Cardiac muscle cell (in vitro differentiated cells and primary cell): ENCODE data around the gene EXOC4. TPM values are rescaled to one million over a fixed set of nuclear protein-coding genes. Genes with fewer than 3 reads are reported as not detected.

Experiments
- DNase-seq, 2 donors: peaks; one replicate each; pipeline versions ENCODE4 v3.0.0 to v3.0.0-alpha.2; 2010 to 2017; ENCODE audit warnings: low read depth in 1 of 2, low spot score in 1 of 2
- H3K27ac ChIP-seq: fragments of 200-600 bp; sonication (generic); 2 replicates; pipeline ENCODE4 v1.5.1; 2016
- H3K27me3 ChIP-seq: fragments of 200-600 bp; sonication (generic); 2 replicates; pipeline ENCODE4 v1.6.0; 2016; ENCODE audit warnings: control low read depth
- H3K36me3 ChIP-seq: fragments of 200-600 bp; sonication (generic); 2 replicates; pipeline ENCODE4 v1.5.1; 2016; ENCODE audit warnings: control low read depth
- H3K4me1 ChIP-seq: fragments of 200-600 bp; sonication (generic); 2 replicates; pipeline ENCODE4 v1.8.1; 2017; ENCODE audit warnings: low read depth, mild to moderate bottlenecking, mixed run types
- H3K4me3 ChIP-seq: fragments of 200-600 bp; sonication (generic); 2 replicates; pipeline ENCODE4 v1.5.1; 2016; ENCODE audit warnings: mild to moderate bottlenecking
- H3K9me3 ChIP-seq: fragments of 200-600 bp; sonication (generic); 2 replicates; pipeline ENCODE4 v1.5.1; 2017; ENCODE audit warnings: low read depth, mild to moderate bottlenecking, control low read depth
- polyA plus RNA-seq: library from polyadenylated mRNA; unstranded; fragments of >200 nt; fragmentation: Nextera tagmentation; extraction: Ambion mirVana; gene quantifications from 2 replicates; pipeline ENCODE4 v1.2.1, GENCODE V29; 2016
- total RNA-seq: library from RNA; depleted of rRNA; stranded (reverse); fragments of >200 nt; gene quantifications from 2 replicates; pipeline ENCODE4 v1.2.3, GENCODE V29; 2016
- TF ChIP-seq, protein P1 (sequence below): IDR thresholded peaks from 2 replicates; pipeline ENCODE4 v1.5.1; 2012; ENCODE audit warnings: low read depth, mild to moderate bottlenecking, low read length

The EXOC4 gene
- total and polyA plus RNA-seq, 2 experiments from 2014 or later, result 33.6 to 46.0 TPM

DNA sequence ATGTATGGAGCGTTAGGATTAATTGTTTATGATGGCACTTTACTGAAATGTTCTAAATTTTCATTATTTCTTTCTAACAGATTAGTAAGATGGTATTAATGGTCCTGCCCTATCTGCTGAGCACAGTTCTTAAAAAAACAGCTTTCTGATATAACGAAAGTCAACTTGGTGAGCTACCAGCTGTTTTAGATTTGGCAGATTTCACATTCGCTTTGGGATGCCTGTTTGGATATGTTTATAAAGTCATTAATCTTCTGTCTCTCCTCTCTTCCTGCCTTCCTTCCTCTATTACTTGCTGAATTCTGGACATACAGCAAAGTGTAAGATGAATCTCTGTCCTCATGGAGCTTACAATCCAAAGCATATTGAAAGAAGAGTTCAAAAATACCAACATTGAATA is 477.5 kb downstream of the EXOC4 start:
- Histone ChIP-seq H3K4me3 (no peak overlapping the region), H3K9me3 (no peaks in the 10 kb centered on the region), H3K27me3 (no peaks in the 10 kb centered on the region), H3K36me3 (no peaks in the 10 kb centered on the region), H3K27ac (no peak overlapping the region), H3K4me1 (no peaks in the 10 kb centered on the region)
- TF ChIP-seq, protein P1, sequence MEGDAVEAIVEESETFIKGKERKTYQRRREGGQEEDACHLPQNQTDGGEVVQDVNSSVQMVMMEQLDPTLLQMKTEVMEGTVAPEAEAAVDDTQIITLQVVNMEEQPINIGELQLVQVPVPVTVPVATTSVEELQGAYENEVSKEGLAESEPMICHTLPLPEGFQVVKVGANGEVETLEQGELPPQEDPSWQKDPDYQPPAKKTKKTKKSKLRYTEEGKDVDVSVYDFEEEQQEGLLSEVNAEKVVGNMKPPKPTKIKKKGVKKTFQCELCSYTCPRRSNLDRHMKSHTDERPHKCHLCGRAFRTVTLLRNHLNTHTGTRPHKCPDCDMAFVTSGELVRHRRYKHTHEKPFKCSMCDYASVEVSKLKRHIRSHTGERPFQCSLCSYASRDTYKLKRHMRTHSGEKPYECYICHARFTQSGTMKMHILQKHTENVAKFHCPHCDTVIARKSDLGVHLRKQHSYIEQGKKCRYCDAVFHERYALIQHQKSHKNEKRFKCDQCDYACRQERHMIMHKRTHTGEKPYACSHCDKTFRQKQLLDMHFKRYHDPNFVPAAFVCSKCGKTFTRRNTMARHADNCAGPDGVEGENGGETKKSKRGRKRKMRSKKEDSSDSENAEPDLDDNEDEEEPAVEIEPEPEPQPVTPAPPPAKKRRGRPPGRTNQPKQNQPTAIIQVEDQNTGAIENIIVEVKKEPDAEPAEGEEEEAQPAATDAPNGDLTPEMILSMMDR, result no peak
- DNase-seq, result no peak

DNA sequence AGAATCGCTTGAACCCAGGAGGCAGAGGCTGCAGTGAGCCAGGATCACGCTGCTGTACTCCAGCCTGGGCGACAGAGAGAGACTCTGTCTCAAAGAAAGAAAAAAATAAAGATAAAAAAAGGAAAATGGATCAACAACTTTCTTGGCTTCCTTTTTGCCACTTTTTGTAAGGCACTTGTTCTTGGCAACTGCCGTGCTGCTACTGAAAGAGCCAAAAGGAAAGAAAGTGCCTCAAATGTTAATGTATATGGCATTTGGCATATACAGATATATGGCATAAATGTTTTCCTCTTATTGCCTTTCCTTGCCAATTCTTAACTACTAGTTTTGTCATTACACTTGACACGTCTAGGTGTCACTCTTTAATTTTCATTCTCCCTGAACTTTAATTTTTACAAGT is 480.5 kb downstream of the EXOC4 start:
- Histone ChIP-seq H3K27ac (no peak overlapping the region), H3K36me3 (no peaks in the 10 kb centered on the region), H3K9me3 (no peaks in the 10 kb centered on the region), H3K4me1 (no peaks in the 10 kb centered on the region), H3K27me3 (no peaks in the 10 kb centered on the region), H3K4me3 (no peak overlapping the region)
- DNase-seq, result no peak
- TF ChIP-seq, protein P1, result no peak

DNA sequence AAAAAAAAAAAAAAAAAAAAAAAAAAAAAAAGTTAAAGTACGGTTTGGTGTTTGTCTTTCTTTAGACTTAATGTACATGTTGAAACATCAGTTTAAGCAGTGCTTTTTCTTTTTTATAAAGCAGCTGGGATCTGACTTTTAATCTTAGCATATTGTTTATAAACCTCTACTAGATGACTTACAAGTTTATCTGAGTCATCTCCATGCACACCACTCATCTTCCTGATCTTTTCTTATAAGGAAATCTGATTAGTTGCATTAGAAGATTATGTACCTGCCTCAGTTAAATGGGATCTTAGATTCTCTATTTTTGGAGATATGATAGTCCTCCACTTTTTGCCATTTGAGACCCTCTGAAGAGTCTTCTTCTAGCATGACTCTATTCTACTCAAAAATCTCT is 482.3 kb downstream of the EXOC4 start:
- Histone ChIP-seq H3K27me3 (no peaks in the 10 kb centered on the region), H3K4me3 (no peak overlapping the region), H3K27ac (no peak overlapping the region), H3K36me3 (no peaks in the 10 kb centered on the region), H3K4me1 (no peaks in the 10 kb centered on the region), H3K9me3 (no peaks in the 10 kb centered on the region)
- no peak for DNase-seq
- TF ChIP-seq, protein P1, result no peak

DNA sequence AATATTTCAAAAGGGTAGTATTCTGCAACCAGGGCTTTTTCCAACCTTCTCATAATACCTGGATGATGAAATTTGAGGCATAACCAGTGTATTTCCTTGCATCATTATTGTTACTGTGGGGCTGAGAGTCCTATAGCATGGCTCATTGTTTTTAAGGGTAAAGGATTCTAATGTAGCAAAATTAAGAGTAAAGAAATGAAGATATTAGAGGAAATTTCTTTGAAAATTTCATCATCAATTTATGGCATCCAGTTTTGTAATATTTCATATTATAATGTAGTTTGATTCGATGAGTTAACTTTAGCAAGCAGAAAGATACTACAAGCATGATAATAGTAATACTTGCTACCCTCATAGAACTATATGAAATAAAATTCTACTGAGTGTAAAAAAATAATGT is 486.9 kb downstream of the EXOC4 start:
- no peaks in the 10 kb centered on the region for H3K9me3 ChIP-seq
- TF ChIP-seq, protein P1, result no peak
- H3K4me1 ChIP-seq, result no peaks in the 10 kb centered on the region
- no peak overlapping the region for H3K4me3 ChIP-seq
- no peak for DNase-seq
- H3K27me3 ChIP-seq, result no peaks in the 10 kb centered on the region
- no peaks in the 10 kb centered on the region for H3K36me3 ChIP-seq
- no peak overlapping the region for H3K27ac ChIP-seq

DNA sequence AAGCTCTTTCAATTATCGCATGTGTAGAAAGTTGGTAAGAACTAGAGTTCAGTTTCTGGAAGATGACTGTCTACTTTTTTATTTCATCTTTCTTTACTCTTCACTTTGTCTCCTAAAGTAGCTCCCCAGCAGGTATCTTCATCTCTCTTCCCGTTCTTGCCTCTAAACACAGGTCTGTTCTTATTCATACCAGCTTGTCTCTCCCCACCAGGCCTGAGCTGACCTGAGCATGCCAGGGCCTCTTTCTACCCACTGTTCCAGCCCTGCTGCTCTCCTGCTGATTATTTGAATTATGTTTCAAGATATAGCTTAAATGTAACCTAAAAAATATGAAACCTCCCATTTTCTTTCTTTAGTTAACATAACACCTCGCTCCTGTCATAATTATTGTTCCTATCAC is 488.2 kb downstream of the EXOC4 start:
- no peak overlapping the region for H3K4me3 ChIP-seq
- no peaks in the 10 kb centered on the region for H3K27me3 ChIP-seq
- no peaks in the 10 kb centered on the region for H3K9me3 ChIP-seq
- H3K36me3 ChIP-seq, result no peaks in the 10 kb centered on the region
- DNase-seq, result no peak
- TF ChIP-seq, protein P1, result no peak
- no peak overlapping the region for H3K27ac ChIP-seq
- no peaks in the 10 kb centered on the region for H3K4me1 ChIP-seq

DNA sequence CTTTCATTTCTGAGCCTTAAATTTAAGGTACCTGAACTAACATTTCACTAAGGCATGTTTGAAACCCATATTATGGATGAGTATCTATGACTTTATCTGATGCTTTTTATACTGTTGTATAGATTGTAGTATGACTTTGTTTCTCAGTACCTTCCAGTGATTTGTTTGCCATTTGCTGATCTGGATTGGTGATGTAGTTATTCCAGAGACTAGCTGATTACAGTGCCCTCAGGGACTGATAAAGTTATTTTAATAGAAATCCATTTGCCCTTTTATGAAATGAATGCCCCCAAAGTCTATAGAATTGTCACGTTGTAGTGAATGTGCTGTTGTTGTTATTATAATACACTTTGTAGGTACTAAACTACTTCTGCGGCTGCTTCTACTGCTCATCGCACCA is 488.8 kb downstream of the EXOC4 start:
- Histone ChIP-seq H3K4me3 (no peak overlapping the region), H3K27ac (no peak overlapping the region), H3K27me3 (no peaks in the 10 kb centered on the region), H3K4me1 (no peaks in the 10 kb centered on the region), H3K36me3 (no peaks in the 10 kb centered on the region), H3K9me3 (no peaks in the 10 kb centered on the region)
- DNase-seq, result no peak
- TF ChIP-seq, protein P1, result no peak
